Right hindlimb (tissue), 1 donor: ENCODE measurements around the gene RIC8B.

Source experiments
- DNase-seq: peaks from one replicate; pipeline ENCODE4 v3.0.0-alpha.2; 2018

RIC8B gene

GRCh38 chr12:106814714-106815113 is 40.2 kb downstream of the RIC8B start:
- no peak for DNase-seq

- no peak for DNase-seq
These were observed 41.3 kb downstream of the RIC8B start for GRCh38 chr12:106815741-106816140.

- no peak for DNase-seq
These were observed 41.7 kb downstream of the RIC8B start for GRCh38 chr12:106816231-106816630.

GRCh38 chr12:106819991-106820390 is 45.5 kb downstream of the RIC8B start:
- DNase-seq: no peak

- DNase-seq: no peak
These were observed 57.2 kb downstream of the RIC8B start for GRCh38 chr12:106831699-106832098.

GRCh38 chr12:106837782-106838181 is 63.3 kb downstream of the RIC8B start:
- no peak for DNase-seq

GRCh38 chr12:106839333-106839732 is 64.9 kb downstream of the RIC8B start:
- no peak for DNase-seq

- no peak for DNase-seq
These were observed 65.8 kb downstream of the RIC8B start for GRCh38 chr12:106840243-106840642.

GRCh38 chr12:106841510-106842302 is 67.2 kb downstream of the RIC8B start:
- DNase-seq: peak; percentile 47

GRCh38 chr12:106845902-106846301 is 71.4 kb downstream of the RIC8B start:
- no peak for DNase-seq

GRCh38 chr12:106847861-106848260 is 73.4 kb downstream of the RIC8B start:
- DNase-seq: no peak

- no peak for DNase-seq
These were observed 76.8 kb downstream of the RIC8B start for GRCh38 chr12:106851306-106851705.

GRCh38 chr12:106854723-106855122 is 80.2 kb downstream of the RIC8B start:
- no peak for DNase-seq

GRCh38 chr12:106855221-106855758 is 80.8 kb downstream of the RIC8B start:
- no peak for DNase-seq

GRCh38 chr12:106861984-106862916 is 87.8 kb downstream of the RIC8B start:
- DNase-seq: no peak

- DNase-seq: no peak
These were observed 88.7 kb downstream of the RIC8B start for GRCh38 chr12:106863189-106863588.

- DNase-seq: no peak
These were observed 91.2 kb downstream of the RIC8B start for GRCh38 chr12:106865683-106866082.

- no peak for DNase-seq
These were observed 92.1 kb downstream of the RIC8B start for GRCh38 chr12:106866426-106867080.

GRCh38 chr12:106867651-106868050 is 93.2 kb downstream of the RIC8B start:
- no peak for DNase-seq

GRCh38 chr12:106868982-106869700 is 94.7 kb downstream of the RIC8B start:
- no peak for DNase-seq

- DNase-seq: no peak
These were observed 95.6 kb downstream of the RIC8B start for GRCh38 chr12:106870116-106870515.

GRCh38 chr12:106871477-106871876 is 97.0 kb downstream of the RIC8B start:
- no peak for DNase-seq
